NOMO-1 treated with DMSO at 0.1 percent for 48 hours (cell line): ENCODE measurements around the gene TAB2.

Experiments used
- DNase-seq: peaks from one replicate; lab custom pipeline; 2025; ENCODE audit not compliant: unreplicated experiment; lab: John Stamatoyannopoulos, UW

The TAB2 gene

GRCh38 chr6:149317644-149318571 lies at the start of gene TAB2:
TAB2 (plus strand) TSS chr6:149317712; CDS start chr6:149369998, 52,286 bp downstream.
- DNase-seq, result peak; percentile 52

- no peak for DNase-seq
Observed at GRCh38 chr6:149268146-149268545, 49.4 kb upstream of the TAB2 start.

GRCh38 chr6:149268768-149269167 lies 48.7 kb upstream of the TAB2 start:
- DNase-seq, result no peak

- DNase-seq, result peak; percentile 30
Observed at GRCh38 chr6:149270616-149271015, 46.9 kb upstream of the TAB2 start.

GRCh38 chr6:149271348-149272340 lies 45.9 kb upstream of the TAB2 start:
- peak; percentile 91 for DNase-seq

GRCh38 chr6:149273318-149273717 lies 44.2 kb upstream of the TAB2 start:
- DNase-seq, result peak; percentile 64

- no peak for DNase-seq
Observed at GRCh38 chr6:149275621-149276020, 41.9 kb upstream of the TAB2 start.

- DNase-seq, result no peak
Observed at GRCh38 chr6:149277621-149278020, 39.9 kb upstream of the TAB2 start.

GRCh38 chr6:149278997-149279396 lies 38.5 kb upstream of the TAB2 start:
- peak; percentile 53 for DNase-seq

- no peak for DNase-seq
Observed at GRCh38 chr6:149284904-149285303, 32.6 kb upstream of the TAB2 start.

- no peak for DNase-seq
Observed at GRCh38 chr6:149285626-149286025, 31.9 kb upstream of the TAB2 start.

- no peak for DNase-seq
Observed at GRCh38 chr6:149286905-149287304, 30.6 kb upstream of the TAB2 start.

- DNase-seq, result no peak
Observed at GRCh38 chr6:149289192-149289781, 28.2 kb upstream of the TAB2 start.

- DNase-seq, result no peak
Observed at GRCh38 chr6:149289966-149290365, 27.5 kb upstream of the TAB2 start.

- DNase-seq, result no peak
Observed at GRCh38 chr6:149293244-149293643, 24.3 kb upstream of the TAB2 start.

- DNase-seq, result no peak
Observed at GRCh38 chr6:149300563-149300962, 16.9 kb upstream of the TAB2 start.

GRCh38 chr6:149302723-149303122 lies 14.8 kb upstream of the TAB2 start:
- no peak for DNase-seq

GRCh38 chr6:149303468-149303867 lies 14.0 kb upstream of the TAB2 start:
- DNase-seq, result no peak

GRCh38 chr6:149305372-149305771 lies 12.1 kb upstream of the TAB2 start:
- peak; percentile 63 for DNase-seq

- peak; percentile 11 for DNase-seq
Observed at GRCh38 chr6:149306967-149307366, 10.5 kb upstream of the TAB2 start.

- DNase-seq, result no peak
Observed at GRCh38 chr6:149311293-149311692, 6.2 kb upstream of the TAB2 start.
